ENCODE results near the gene JMJD4. TPM values are rescaled to one million over a fixed set of nuclear protein-coding genes. Genes with fewer than 3 reads are reported as not detected.

JMJD4 gene
- total and polyA plus RNA-seq, 4 donors, result 9.4 to 23.0 (median 15.6) TPM

- ATAC-seq (ENCODE audit: insufficient read depth, low FRiP score), result no peak
- H3K9ac ChIP-seq (ENCODE audit: insufficient read depth in 1 of 2, low read length in 2 of 2), result no peak overlapping the region
- H3K27ac ChIP-seq (ENCODE audit: low read depth in 1 of 2, low read length in 1 of 2), result no peak overlapping the region
Measured at GRCh38 chr1:227780101-227781044, 45.3 kb upstream of the JMJD4 start.

GRCh38 chr1:227779685-227780084 is 44.6 kb upstream of the JMJD4 start:
- 95% methylated on average over 7 of the region's 7 CpGs for WGBS, 2 donors
- H3K27me3 ChIP-seq (ENCODE audit: control insufficient read depth in 3 of 3, insufficient read depth in 3 of 3, low read length in 2 of 3), result no peaks in the 10 kb centered on the region
- H3K27ac ChIP-seq (ENCODE audit: low read depth in 1 of 2, low read length in 1 of 2), result no peak overlapping the region
- H3K4me3 ChIP-seq, result no peak overlapping the region
- DNase-seq (no peak), ATAC-seq (ENCODE audit: insufficient read depth, low FRiP score) (no peak)
- no peak overlapping the region for H3K9ac ChIP-seq (ENCODE audit: insufficient read depth in 1 of 2, low read length in 2 of 2)
- H3K36me3 ChIP-seq (ENCODE audit: control insufficient read depth in 4 of 4, insufficient read depth in 4 of 4, low read length in 4 of 4), result peaks cover 0 to 24% (median 4%) of the 10 kb centered on the region in 4 donors
- peaks cover 0 to 9% (median 0%) of the 10 kb centered on the region in 5 donors for H3K4me1 ChIP-seq (ENCODE audit: control insufficient read depth in 5 of 5, insufficient read depth in 5 of 5, low read length in 5 of 5)
- TF ChIP-seq CTCF (IDR thresholded peaks at IDR 0.05; ENCODE audit: control extremely low read depth, extremely low read depth), result no peak
- no peaks in the 10 kb centered on the region for H3K9me3 ChIP-seq (ENCODE audit: control insufficient read depth in 4 of 4, insufficient read depth in 3 of 4, low read length in 3 of 4)

More at GRCh38 chr1:227780101-227781044, 45.3 kb upstream of the JMJD4 start:
- no peak for DNase-seq
- TF ChIP-seq CTCF (IDR thresholded peaks at IDR 0.05; ENCODE audit: control extremely low read depth, extremely low read depth), result no peak
- WGBS, 2 donors, result 85 to 93% methylated on average over 23 of the region's 23 CpGs
- peaks cover 0 to 2% (median 0%) of the 10 kb centered on the region in 5 donors for H3K4me1 ChIP-seq (ENCODE audit: control insufficient read depth in 5 of 5, insufficient read depth in 5 of 5, low read length in 5 of 5)
- peaks cover 0 to 20% (median 4%) of the 10 kb centered on the region in 4 donors for H3K36me3 ChIP-seq (ENCODE audit: control insufficient read depth in 4 of 4, insufficient read depth in 4 of 4, low read length in 4 of 4)
- no peaks in the 10 kb centered on the region for H3K27me3 ChIP-seq (ENCODE audit: control insufficient read depth in 3 of 3, insufficient read depth in 3 of 3, low read length in 2 of 3)
- H3K9me3 ChIP-seq (ENCODE audit: control insufficient read depth in 4 of 4, insufficient read depth in 3 of 4, low read length in 3 of 4), result no peaks in the 10 kb centered on the region
- H3K4me3 ChIP-seq, result no peak overlapping the region

GRCh38 chr1:227779021-227779441 is 43.9 kb upstream of the JMJD4 start:
- H3K9me3 ChIP-seq (ENCODE audit: control insufficient read depth in 4 of 4, insufficient read depth in 3 of 4, low read length in 3 of 4), result no peaks in the 10 kb centered on the region
- H3K4me1 ChIP-seq (ENCODE audit: control insufficient read depth in 5 of 5, insufficient read depth in 5 of 5, low read length in 5 of 5), result peaks cover 0 to 16% (median 2%) of the 10 kb centered on the region in 5 donors
- no peak overlapping the region for H3K27ac ChIP-seq (ENCODE audit: low read depth in 1 of 2, low read length in 1 of 2)
- H3K27me3 ChIP-seq (ENCODE audit: control insufficient read depth in 3 of 3, insufficient read depth in 3 of 3, low read length in 2 of 3), result no peaks in the 10 kb centered on the region
- H3K9ac ChIP-seq (ENCODE audit: insufficient read depth in 1 of 2, low read length in 2 of 2), result no peak overlapping the region
- no peak for ATAC-seq (ENCODE audit: insufficient read depth, low FRiP score)
- H3K36me3 ChIP-seq (ENCODE audit: control insufficient read depth in 4 of 4, insufficient read depth in 4 of 4, low read length in 4 of 4), result peaks cover 0 to 24% (median 4%) of the 10 kb centered on the region in 4 donors
- no peak for TF ChIP-seq CTCF (IDR thresholded peaks at IDR 0.05; ENCODE audit: control extremely low read depth, extremely low read depth)
- no peak for DNase-seq
- 95 to 98% methylated on average over 10 of the region's 10 CpGs for WGBS, 2 donors
- no peak overlapping the region for H3K4me3 ChIP-seq

Measured in lung (tissue), 12 donors.